ENCODE data around the gene GRIN2A.

Gene GRIN2A

GRCh38 chr16:9919460-9919859 is 262.8 kb downstream of the GRIN2A start:
- Histone ChIP-seq H3K27me3 (replicated peaks; ENCODE audit: insufficient read depth, low read length) (no peaks in the 10 kb centered on the region), H3K9ac (ENCODE audit: low read length) (no peak overlapping the region), H3F3A (ENCODE audit: insufficient read depth, low read length) (peaks cover 3% of the 10 kb centered on the region), H3K36me3 (replicated peaks; ENCODE audit: insufficient read depth, low read length) (no peaks in the 10 kb centered on the region), H3K4me1 (ENCODE audit: low read length) (peaks cover 5% of the 10 kb centered on the region), H3K4me2 (ENCODE audit: low read depth, low read length) (no peak overlapping the region), H3K4me3 (ENCODE audit: low read length) (no peak overlapping the region), H2AFZ (ENCODE audit: low read length) (no peak overlapping the region), H3K27ac (ENCODE audit: low read length) (no peak overlapping the region), H3K9me2 (replicated peaks; ENCODE audit: insufficient read depth, low read length) (no peaks in the 10 kb centered on the region), H3K79me2 (ENCODE audit: low read length) (no peaks in the 10 kb centered on the region), H4K20me1 (ENCODE audit: insufficient read depth, low read length) (no peaks in the 10 kb centered on the region), H3K9me3 (replicated peaks; ENCODE audit: insufficient read depth, low read length) (no peaks in the 10 kb centered on the region)
- no peak for DNase-seq
- TF ChIP-seq EZH2 (optimal IDR thresholded peaks at IDR 0.05; ENCODE audit: low read depth, low read length) (no peak), EZH2phosphoT487 (IDR thresholded peaks at IDR 0.05; ENCODE audit: low read length) (no peak)
- TF ChIP-seq, protein P1, sequence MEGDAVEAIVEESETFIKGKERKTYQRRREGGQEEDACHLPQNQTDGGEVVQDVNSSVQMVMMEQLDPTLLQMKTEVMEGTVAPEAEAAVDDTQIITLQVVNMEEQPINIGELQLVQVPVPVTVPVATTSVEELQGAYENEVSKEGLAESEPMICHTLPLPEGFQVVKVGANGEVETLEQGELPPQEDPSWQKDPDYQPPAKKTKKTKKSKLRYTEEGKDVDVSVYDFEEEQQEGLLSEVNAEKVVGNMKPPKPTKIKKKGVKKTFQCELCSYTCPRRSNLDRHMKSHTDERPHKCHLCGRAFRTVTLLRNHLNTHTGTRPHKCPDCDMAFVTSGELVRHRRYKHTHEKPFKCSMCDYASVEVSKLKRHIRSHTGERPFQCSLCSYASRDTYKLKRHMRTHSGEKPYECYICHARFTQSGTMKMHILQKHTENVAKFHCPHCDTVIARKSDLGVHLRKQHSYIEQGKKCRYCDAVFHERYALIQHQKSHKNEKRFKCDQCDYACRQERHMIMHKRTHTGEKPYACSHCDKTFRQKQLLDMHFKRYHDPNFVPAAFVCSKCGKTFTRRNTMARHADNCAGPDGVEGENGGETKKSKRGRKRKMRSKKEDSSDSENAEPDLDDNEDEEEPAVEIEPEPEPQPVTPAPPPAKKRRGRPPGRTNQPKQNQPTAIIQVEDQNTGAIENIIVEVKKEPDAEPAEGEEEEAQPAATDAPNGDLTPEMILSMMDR (IDR thresholded peaks at IDR 0.05; ENCODE audit: low read length) = no peak

- Histone ChIP-seq H3K9me3 (replicated peaks; ENCODE audit: insufficient read depth, low read length) (no peaks in the 10 kb centered on the region), H3K9ac (ENCODE audit: low read length) (no peak overlapping the region), H3K4me1 (ENCODE audit: low read length) (peaks cover 19% of the 10 kb centered on the region), H4K20me1 (ENCODE audit: insufficient read depth, low read length) (no peaks in the 10 kb centered on the region), H2AFZ (ENCODE audit: low read length) (no peak overlapping the region), H3F3A (ENCODE audit: insufficient read depth, low read length) (peaks cover 19% of the 10 kb centered on the region), H3K4me3 (ENCODE audit: low read length) (no peak overlapping the region), H3K27me3 (replicated peaks; ENCODE audit: insufficient read depth, low read length) (no peaks in the 10 kb centered on the region), H3K27ac (ENCODE audit: low read length) (no peak overlapping the region), H3K79me2 (ENCODE audit: low read length) (no peaks in the 10 kb centered on the region), H3K4me2 (ENCODE audit: low read depth, low read length) (no peak overlapping the region), H3K36me3 (replicated peaks; ENCODE audit: insufficient read depth, low read length) (no peaks in the 10 kb centered on the region), H3K9me2 (replicated peaks; ENCODE audit: insufficient read depth, low read length) (no peaks in the 10 kb centered on the region)
- DNase-seq = no peak
- TF ChIP-seq EZH2 (optimal IDR thresholded peaks at IDR 0.05; ENCODE audit: low read depth, low read length) = no peak
- TF ChIP-seq EZH2phosphoT487 (IDR thresholded peaks at IDR 0.05; ENCODE audit: low read length) = no peak
- TF ChIP-seq, protein P1 (IDR thresholded peaks at IDR 0.05; ENCODE audit: low read length) = no peak
Observed at GRCh38 chr16:9917691-9918090, 264.5 kb downstream of the GRIN2A start.

DNA sequence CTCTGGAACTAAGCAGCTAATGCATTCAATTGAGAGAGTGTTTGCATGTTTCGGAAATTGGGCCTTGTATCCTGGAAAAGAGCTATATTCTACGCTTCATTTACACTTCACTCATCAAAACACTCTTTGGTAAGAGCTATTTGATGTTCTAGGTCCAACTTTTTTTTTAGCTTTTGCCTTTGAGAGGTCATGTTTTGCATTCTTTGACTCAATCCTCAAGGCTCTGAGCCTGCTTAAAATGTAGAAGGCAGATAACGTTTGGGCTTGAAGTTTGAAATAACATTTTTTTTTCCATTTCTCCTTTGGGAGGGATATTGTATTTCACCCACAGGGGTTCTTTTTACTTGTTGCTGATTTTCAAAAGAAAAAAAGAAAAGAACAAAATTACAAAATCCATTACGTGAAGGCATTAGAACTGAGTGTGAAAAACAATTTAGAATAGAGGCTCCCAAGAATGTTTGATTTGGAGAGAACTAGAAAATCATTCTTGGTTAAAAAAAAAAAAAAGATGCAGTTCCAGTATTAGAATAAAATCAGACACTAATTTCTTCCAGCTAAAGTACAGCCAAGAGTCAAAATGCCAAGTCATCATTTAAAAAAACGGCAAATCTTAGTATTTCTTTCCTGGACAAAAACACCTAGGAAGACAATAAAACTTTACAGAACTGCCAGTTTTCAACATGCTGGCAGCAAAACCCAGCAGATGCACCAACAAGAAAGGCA is 268.5 kb downstream of the GRIN2A start:
- peak overlapping the region; percentile 25; the same call in 1 of the 2 replicates for H3K4me3 ChIP-seq (ENCODE audit: low read length)
- no peaks in the 10 kb centered on the region for H3K27me3 ChIP-seq (replicated peaks; ENCODE audit: insufficient read depth, low read length)
- peak overlapping the region; percentile 32 for H2AFZ ChIP-seq (ENCODE audit: low read length)
- peak overlapping the region; percentile 93 for H3K27ac ChIP-seq (ENCODE audit: low read length)
- no peaks in the 10 kb centered on the region for H3K36me3 ChIP-seq (replicated peaks; ENCODE audit: insufficient read depth, low read length)
- H3K9ac ChIP-seq (ENCODE audit: low read length) = peak overlapping the region; percentile 44; the same call in 1 of the 2 replicates
- H4K20me1 ChIP-seq (ENCODE audit: insufficient read depth, low read length) = no peaks in the 10 kb centered on the region
- H3K4me2 ChIP-seq (ENCODE audit: low read depth, low read length) = peak overlapping the region; percentile 60
- H3K9me2 ChIP-seq (replicated peaks; ENCODE audit: insufficient read depth, low read length) = no peaks in the 10 kb centered on the region
- peaks cover 35% of the 10 kb centered on the region for H3K4me1 ChIP-seq (ENCODE audit: low read length)
- peak; percentile 7 for DNase-seq
- H3F3A ChIP-seq (ENCODE audit: insufficient read depth, low read length) = peaks cover 22% of the 10 kb centered on the region
- TF ChIP-seq EZH2phosphoT487 (IDR thresholded peaks at IDR 0.05; ENCODE audit: low read length) (no peak), EZH2 (optimal IDR thresholded peaks at IDR 0.05; ENCODE audit: low read depth, low read length) (no peak)
- TF ChIP-seq, protein P1 (IDR thresholded peaks at IDR 0.05; ENCODE audit: low read length) = no peak
- H3K9me3 ChIP-seq (replicated peaks; ENCODE audit: insufficient read depth, low read length) = no peaks in the 10 kb centered on the region
- H3K79me2 ChIP-seq (ENCODE audit: low read length) = no peaks in the 10 kb centered on the region
